H1 (cell line): ENCODE data around the gene TRIM28. TPM values are rescaled to one million over a fixed set of nuclear protein-coding genes. Genes with fewer than 3 reads are reported as not detected.

ENCODE experiments used
- CTCF ChIA-PET: fragments of 300-600 bp; sonication (Branson Sonifier 250); formaldehyde crosslinking; loops from one replicate; lab custom pipeline; 2021; ENCODE audit not compliant: partially characterized antibody; lab: Charles Lee
- POLR2A ChIA-PET: fragments of 300-600 bp; sonication (Branson Sonifier 250); formaldehyde crosslinking; loops from one replicate; lab custom pipeline; 2021; ENCODE audit warnings: inconsistent platforms; ENCODE audit not compliant: partially characterized antibody; lab: Charles Lee
- DNase-seq, 2 experiments: peaks; one replicate each; pipeline versions ENCODE4 v3.0.0 to v3.0.0-alpha.2; 2010 to 2022; ENCODE audit warnings: low spot score in 2 of 2, low read depth in 1 of 2, mixed read lengths in 1 of 2
- FAIRE-seq: peaks from 2 replicates; lab custom pipeline; 2011; peaks lifted over from hg19 to GRCh38; lab: Jason Lieb, UNC
- H2AFZ ChIP-seq: 2 replicates; pipeline ENCODE4 v1.8.1; 2012; ENCODE audit warnings: low read length, inconsistent platforms
- H2AK5ac ChIP-seq: 2 replicates; pipeline ENCODE4 v1.6.1; 2013; ENCODE audit warnings: low read depth, low read length
- H2BK120ac ChIP-seq: replicated peaks from 2 replicates; pipeline ENCODE3; 2013; ENCODE audit warnings: low read depth, low read length, inconsistent platforms
- H2BK12ac ChIP-seq: 2 replicates; pipeline ENCODE4 v1.6.1; 2013; ENCODE audit warnings: low read depth, low read length
- H2BK15ac ChIP-seq: 2 replicates; pipeline ENCODE4 v1.6.1; 2013; ENCODE audit warnings: low read length
- H2BK20ac ChIP-seq: 2 replicates; pipeline ENCODE4 v1.6.1; 2013; ENCODE audit warnings: low read length
- H2BK5ac ChIP-seq: 2 replicates; pipeline ENCODE4 v1.6.1; 2013; ENCODE audit warnings: low read depth, low read length
- H3K14ac ChIP-seq: 2 replicates; pipeline ENCODE4 v1.6.1; 2013; ENCODE audit warnings: inconsistent platforms; ENCODE audit not compliant: insufficient read length
- H3K18ac ChIP-seq: 2 replicates; pipeline ENCODE4 v1.6.1; 2013; ENCODE audit warnings: low read length; ENCODE audit errors: extremely low read depth
- H3K23ac ChIP-seq: 2 replicates; pipeline ENCODE4 v1.6.1; 2013; ENCODE audit warnings: inconsistent platforms; ENCODE audit not compliant: insufficient read length
- H3K23me2 ChIP-seq: 2 replicates; pipeline ENCODE4 v1.6.1; 2013; ENCODE audit warnings: low read depth, low read length
- H3K27ac ChIP-seq: 2 replicates; pipeline ENCODE4 v1.6.1; 2011; ENCODE audit warnings: low read depth, low read length, inconsistent platforms
- H3K27me3 ChIP-seq, 4 experiments: replicated peaks in 1 of 4; 1 replicate in 1 of 4; 2 replicates in 3 of 4; pipeline versions ENCODE4 v1.6.1 to v1.8.1; 2011 to 2013; ENCODE audit warnings: low read length in 3 of 4, mild to moderate bottlenecking in 3 of 4, inconsistent platforms in 2 of 4, mixed read lengths in 2 of 4, moderate library complexity in 1 of 4; ENCODE audit not compliant: control insufficient read depth in 3 of 4, insufficient read depth in 3 of 4; ENCODE audit errors: extremely low read depth in 1 of 4
- H3K36me3 ChIP-seq, 4 experiments: 2 replicates each; pipeline versions ENCODE4 v1.6.1 to v1.8.1; 2011 to 2013; ENCODE audit warnings: mild to moderate bottlenecking in 4 of 4, low read length in 3 of 4, moderate library complexity in 2 of 4, control low read depth in 1 of 4, inconsistent platforms in 1 of 4; ENCODE audit not compliant: insufficient read depth in 4 of 4, control insufficient read depth in 2 of 4
- H3K4ac ChIP-seq: replicated peaks from 2 replicates; pipeline ENCODE3; 2013; ENCODE audit warnings: low read length, low read depth, mixed read lengths, inconsistent platforms; ENCODE audit not compliant: insufficient read length
- H3K4me1 ChIP-seq, 4 experiments: replicated peaks in 1 of 4; 1 replicate in 1 of 4; 2 replicates in 3 of 4; pipeline versions ENCODE4 v1.6.1 to v1.8.1; 2011 to 2013; ENCODE audit warnings: low read length in 3 of 4, inconsistent platforms in 2 of 4, mixed read lengths in 1 of 4; ENCODE audit not compliant: insufficient read depth in 4 of 4, control insufficient read depth in 3 of 4
- H3K4me2 ChIP-seq, 2 experiments: 2 replicates each; pipeline versions ENCODE4 v1.6.1 to v1.8.1; 2011 to 2013; ENCODE audit warnings: low read depth in 2 of 2, low read length in 2 of 2, control low read depth in 1 of 2, inconsistent platforms in 1 of 2, mild to moderate bottlenecking in 1 of 2; ENCODE audit not compliant: insufficient read depth in 1 of 2
- H3K4me3 ChIP-seq, 4 experiments: fragments of 200-600, 300-600 bp in 1 of 4; sonication (generic), shearing (Covaris generic), sonication (Bioruptor Twin) in 1 of 4; 2 replicates each; pipeline versions ENCODE4 v1.5.1 to v1.8.1; 2011 to 2016; ENCODE audit warnings: low read length in 4 of 4, low read depth in 3 of 4, control low read depth in 2 of 4, inconsistent platforms in 2 of 4, mild to moderate bottlenecking in 2 of 4, mixed read lengths in 1 of 4, moderate library complexity in 1 of 4; ENCODE audit not compliant: insufficient read depth in 2 of 4; ENCODE audit errors: extremely low read depth in 1 of 4
- H3K56ac ChIP-seq: replicated peaks from 2 replicates; pipeline ENCODE3; 2013; ENCODE audit warnings: low read depth, mild to moderate bottlenecking, mixed read lengths, low read length, inconsistent platforms; ENCODE audit not compliant: insufficient read length
- H3K79me1 ChIP-seq: 2 replicates; pipeline ENCODE4 v1.6.1; 2013; ENCODE audit warnings: low read depth, low read length, control low read depth
- H3K79me2 ChIP-seq, 2 experiments: 2 replicates each; pipeline versions ENCODE4 v1.6.1 to v1.8.1; 2012 to 2013; ENCODE audit warnings: low read length in 2 of 2, mild to moderate bottlenecking in 2 of 2, inconsistent platforms in 1 of 2; ENCODE audit not compliant: insufficient read depth in 2 of 2, control insufficient read depth in 1 of 2
- H3K9ac ChIP-seq, 4 experiments: replicated peaks in 1 of 4; 1 replicate in 1 of 4; 2 replicates in 3 of 4; pipeline versions ENCODE4 v1.6.1 to v1.8.1; 2011 to 2013; ENCODE audit warnings: low read depth in 3 of 4, low read length in 3 of 4, control low read depth in 2 of 4, mild to moderate bottlenecking in 2 of 4, moderate library complexity in 2 of 4, inconsistent platforms in 1 of 4; ENCODE audit errors: extremely low read depth in 1 of 4
- H3K9me3 ChIP-seq, 2 experiments: 2 replicates each; pipeline versions ENCODE4 v1.6.1 to v1.8.1; 2012 to 2013; ENCODE audit warnings: mild to moderate bottlenecking in 2 of 2, moderate library complexity in 2 of 2, control low read depth in 1 of 2, inconsistent platforms in 1 of 2, low read depth in 1 of 2, low read length in 1 of 2, mixed read lengths in 1 of 2; ENCODE audit not compliant: insufficient read depth in 2 of 2
- H4K20me1 ChIP-seq, 2 experiments: replicated peaks in 1 of 2; 2 replicates each; pipeline versions ENCODE3 to v1.8.1; 2011 to 2013; ENCODE audit warnings: inconsistent platforms in 2 of 2, low read length in 2 of 2, mild to moderate bottlenecking in 1 of 2; ENCODE audit not compliant: insufficient read depth in 2 of 2, control insufficient read depth in 1 of 2
- H4K5ac ChIP-seq: 2 replicates; pipeline ENCODE4 v1.6.1; 2013; ENCODE audit warnings: low read length, low read depth, mixed read lengths, inconsistent platforms; ENCODE audit not compliant: insufficient read length
- H4K8ac ChIP-seq: 2 replicates; pipeline ENCODE4 v1.8.0; 2013; ENCODE audit warnings: mild to moderate bottlenecking, moderate library complexity, low read length, inconsistent platforms; ENCODE audit not compliant: insufficient read depth; ENCODE audit errors: extremely low read depth
- H4K91ac ChIP-seq: replicated peaks from 2 replicates; pipeline ENCODE3; 2013; ENCODE audit warnings: low read length, mixed read lengths, inconsistent platforms; ENCODE audit not compliant: insufficient read length
- ATF2 ChIP-seq: IDR thresholded peaks from 2 replicates; pipeline ENCODE4 v1.6.1; 2012; ENCODE audit warnings: low read length, inconsistent platforms
- KDM5A ChIP-seq: fragments of 200-600 bp; IDR thresholded peaks from 2 replicates; pipeline ENCODE4 v1.7.1; 2012; ENCODE audit warnings: mild to moderate bottlenecking, low read length, inconsistent platforms, mixed read lengths
- MAFK ChIP-seq: IDR thresholded peaks from 2 replicates; pipeline ENCODE4 v1.6.1; 2012; ENCODE audit warnings: low read depth, mild to moderate bottlenecking, improper control_type of control experiment, low read length
- RAD21 ChIP-seq, 2 experiments: IDR thresholded peaks in 1 of 2; conservative IDR thresholded peaks in 1 of 2; 2 replicates each; pipeline ENCODE4 v1.6.1; 2011; ENCODE audit warnings: low read depth in 2 of 2, low read length in 2 of 2, improper control_type of control experiment in 1 of 2, inconsistent platforms in 1 of 2, mild to moderate bottlenecking in 1 of 2, moderate library complexity in 1 of 2
- RFX5 ChIP-seq: IDR thresholded peaks from 2 replicates; pipeline ENCODE4 v1.6.1; 2011; ENCODE audit warnings: low read depth, low read length, improper control_type of control experiment, borderline replicate concordance
- RNF2 ChIP-seq: fragments of 200-900, 300-1000 bp; sonication (generic); IDR thresholded peaks from 2 replicates; pipeline ENCODE4 v1.7.1; 2016; ENCODE audit warnings: borderline replicate concordance, low read depth, mild to moderate bottlenecking, antibody characterized with exemption, low read length; ENCODE audit not compliant: poor library complexity, severe bottlenecking; ENCODE audit errors: missing control alignments
- RXRA ChIP-seq: IDR thresholded peaks from 2 replicates; pipeline ENCODE4 v1.6.1; 2011; ENCODE audit warnings: low read depth, mild to moderate bottlenecking, low read length, moderate library complexity; ENCODE audit not compliant: insufficient read depth
- SAP30 ChIP-seq: fragments of 300-600 bp; sonication (generic); IDR thresholded peaks from 2 replicates; pipeline ENCODE4 v1.7.1; 2012; ENCODE audit warnings: low read length, moderate library complexity, mild to moderate bottlenecking, inconsistent platforms; ENCODE audit not compliant: insufficient read depth, insufficient replicate concordance
- TAF7 ChIP-seq: optimal IDR thresholded peaks from 2 replicates; pipeline ENCODE3; 2011; ENCODE audit warnings: low read depth, mild to moderate bottlenecking, inconsistent platforms, low read length, moderate library complexity, borderline replicate concordance
- WGBS, 2 experiments: shearing (Covaris generic) in 1 of 2; methylation state at CpG; one replicate each; pipeline versions ENCODE4 v1.1.6 to v1.1.7; 2013 to 2015; ENCODE audit warnings: low lambda C conversion rate in 2 of 2, mixed read lengths in 2 of 2, inconsistent platforms in 1 of 2, low coverage in 1 of 2, missing lambda C conversion rate in 1 of 2; ENCODE audit not compliant: insufficient replicate concordance in 2 of 2, insufficient coverage in 1 of 2, insufficient read length in 1 of 2; ENCODE audit errors: extremely low coverage in 1 of 2, missing lambda C conversion rate in 1 of 2; 5-methylcytosine and 5-hydroxymethylcytosine counted together
- polyA plus RNA-seq, 7 experiments: library from polyadenylated mRNA; depleted of rRNA in 3 of 7; stranded (reverse) in 5 of 7; unstranded in 2 of 7; fragments of >200 nt in 5 of 7; fragments of 200-250 nt in 2 of 7; gene quantifications; 1 replicate in 5 of 7; 2 replicates in 1 of 7; 4 replicates in 1 of 7; pipeline versions ENCODE4 v1.2.1 to v1.2.3, GENCODE V29; 2011 to 2013; ENCODE audit warnings: missing spikeins in 2 of 7, mixed read lengths in 2 of 7
- total RNA-seq: library from RNA; stranded (reverse); fragmentation: NEBNext Ultra II Directional; extraction: Animal tissue kit (Norgen Biotek cat#: 25700); gene quantifications from 2 replicates; pipeline ENCODE4 v1.2.1, GENCODE V29; 2021

TRIM28 gene
- total and polyA plus RNA-seq, 2 of the 8 experiments (the other 6 are each of a cell fraction or from before 2014, with no cell fraction given) = 1,433 to 1,442 TPM

- DNase-seq (no peak), FAIRE-seq (no peak)
- Histone ChIP-seq H3K23ac (no peak overlapping the region), H3K9me3 (no peaks in the 10 kb centered on the region), H3K18ac (no peak overlapping the region), H3K4me1 (peaks cover 0 to 8% (median 0%) of the 10 kb centered on the region in 4 experiments; a peak in 3 of 7 replicates), H3K79me1 (no peaks in the 10 kb centered on the region), H2BK20ac (no peak overlapping the region), H3K14ac (no peak overlapping the region), H3K4me3 (no peak overlapping the region), H2AK5ac (no peak overlapping the region), H3K4ac (no peak overlapping the region), H2BK12ac (no peak overlapping the region), H3K23me2 (peaks cover 5% of the 10 kb centered on the region), H3K4me2 (no peak overlapping the region), H2AFZ (no peak overlapping the region), H3K56ac (no peak overlapping the region), H3K79me2 (peaks cover 0 to 3% of the 10 kb centered on the region in 2 experiments; a peak in 1 of 4 replicates), H2BK120ac (no peak overlapping the region), H4K20me1 (peaks cover 0 to 11% of the 10 kb centered on the region in 2 experiments), H2BK5ac (no peak overlapping the region), H3K9ac (no peak overlapping the region), H3K27ac (no peak overlapping the region), H3K36me3 (peaks cover 0 to 3% (median 0%) of the 10 kb centered on the region in 4 experiments; a peak in 1 of 8 replicates), H4K91ac (no peak overlapping the region), H4K8ac (no peak overlapping the region), H2BK15ac (no peak overlapping the region), H3K27me3 (no peaks in the 10 kb centered on the region), H4K5ac (no peak overlapping the region)
- CTCF ChIA-PET = interaction anchor here (0.7 to 3.0 kb wide), 9 partner anchors 12 to 75 kb away, joined by 3 to 24 read pairs (median 8); partner anchors contain the start of genes CHMP2A, UBE2M and ZBTB45
- POLR2A ChIA-PET = interaction anchor here (1.2 to 8.4 kb wide), 4 partner anchors 34 to 79 kb away, joined by 3 to 82 read pairs (median 6); partner anchors contain the start of gene ZBTB45
- 92% methylated on average over 8 of the region's 8 CpGs; no CpG with 5 or more reads in 1 of the 2 experiments for WGBS, 2 experiments
- TF ChIP-seq RFX5 (no peak), SAP30 (no peak), RAD21 (IDR thresholded peaks at IDR 0.05 in 1 of 2, conservative IDR thresholded peaks at IDR 0.05 in 1 of 2; ENCODE audit: low read depth in 2 of 2, low read length in 2 of 2) (no peak), MAFK (no peak), KDM5A (no peak), RXRA (no peak), RNF2 (no peak), TAF7 (no peak), ATF2 (no peak)
These were observed 35.7 kb downstream of the TRIM28 start for GRCh38 chr19:58579473-58580142.
